ENCODE data around the gene NOP14. TPM values are rescaled to one million over a fixed set of nuclear protein-coding genes. Genes with fewer than 3 reads are reported as not detected.
"Not testable (repeated sequence)": the region's sequence is repeated elsewhere in the genome, so short reads cannot be mapped to it uniquely, and the experiment has no call there.

NOP14 gene
- total and polyA plus RNA-seq, 3 donors from 2014 or later: 15.0 to 25.4 (median 17.4) TPM

DNA sequence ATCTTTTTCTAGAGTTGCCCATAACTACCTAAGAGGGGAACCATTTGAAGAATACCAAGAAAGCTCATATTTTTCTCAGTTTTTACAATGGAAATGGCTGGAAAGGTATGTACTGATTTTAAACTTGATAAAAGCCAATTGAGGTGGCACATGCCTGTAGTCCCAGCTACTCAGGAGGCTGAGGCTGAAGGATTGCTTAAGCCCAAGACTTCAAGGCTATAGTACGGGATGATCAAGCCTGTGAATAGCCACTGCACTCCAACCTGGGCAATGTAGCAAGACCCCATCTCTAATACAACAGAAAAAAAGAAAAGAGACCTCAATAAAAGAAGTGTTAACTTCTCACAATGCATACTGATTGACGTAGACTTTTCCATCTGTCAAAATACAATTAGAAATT lies 44.5 kb upstream of the NOP14 start:
- Histone ChIP-seq H3K9me3 (no peaks in the 10 kb centered on the region), H3K4me1 (no peaks in the 10 kb centered on the region), H3K36me3 (ENCODE audit: low read depth, missing control alignments) (no peaks in the 10 kb centered on the region), H3K27me3 (no peaks in the 10 kb centered on the region), H3K4me3 (no peak overlapping the region), H3K27ac (no peak overlapping the region)
- 79 to 97% methylated on average over 2 of the region's 2 CpGs for WGBS, 2 donors
- intact Hi-C loops (cut with DNase I; ENCODE audit: low total_unique reads): no loop called here
- DNase-seq: no peak
- TF ChIP-seq, protein P1, sequence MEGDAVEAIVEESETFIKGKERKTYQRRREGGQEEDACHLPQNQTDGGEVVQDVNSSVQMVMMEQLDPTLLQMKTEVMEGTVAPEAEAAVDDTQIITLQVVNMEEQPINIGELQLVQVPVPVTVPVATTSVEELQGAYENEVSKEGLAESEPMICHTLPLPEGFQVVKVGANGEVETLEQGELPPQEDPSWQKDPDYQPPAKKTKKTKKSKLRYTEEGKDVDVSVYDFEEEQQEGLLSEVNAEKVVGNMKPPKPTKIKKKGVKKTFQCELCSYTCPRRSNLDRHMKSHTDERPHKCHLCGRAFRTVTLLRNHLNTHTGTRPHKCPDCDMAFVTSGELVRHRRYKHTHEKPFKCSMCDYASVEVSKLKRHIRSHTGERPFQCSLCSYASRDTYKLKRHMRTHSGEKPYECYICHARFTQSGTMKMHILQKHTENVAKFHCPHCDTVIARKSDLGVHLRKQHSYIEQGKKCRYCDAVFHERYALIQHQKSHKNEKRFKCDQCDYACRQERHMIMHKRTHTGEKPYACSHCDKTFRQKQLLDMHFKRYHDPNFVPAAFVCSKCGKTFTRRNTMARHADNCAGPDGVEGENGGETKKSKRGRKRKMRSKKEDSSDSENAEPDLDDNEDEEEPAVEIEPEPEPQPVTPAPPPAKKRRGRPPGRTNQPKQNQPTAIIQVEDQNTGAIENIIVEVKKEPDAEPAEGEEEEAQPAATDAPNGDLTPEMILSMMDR (IDR thresholded peaks at IDR 0.05): no peak
- TF ChIP-seq POLR2A (IDR thresholded peaks at IDR 0.05): no peak

DNA sequence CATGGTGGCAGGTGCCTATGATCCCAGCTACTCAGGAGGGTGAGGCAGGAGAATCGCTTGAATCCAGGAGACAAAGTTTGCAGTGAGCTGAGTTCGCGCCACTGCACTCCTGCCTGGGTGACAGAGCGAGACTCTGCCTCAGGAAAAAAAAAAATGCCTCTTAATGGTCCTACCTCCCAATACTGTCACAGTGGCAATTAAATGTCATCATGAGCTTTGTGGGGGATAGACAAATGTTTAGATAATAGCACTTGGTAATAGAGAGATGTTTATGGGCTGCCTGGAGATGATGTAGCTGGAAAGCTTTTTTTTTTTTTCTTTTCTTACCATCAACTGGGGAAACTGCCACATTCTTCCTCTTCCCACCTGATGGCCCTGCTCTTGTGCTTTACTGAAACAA lies 33.2 kb upstream of the NOP14 start:
- no peak overlapping the region for H3K4me3 ChIP-seq
- H3K27ac ChIP-seq: peak overlapping the region in 1 of 2 donors; percentile 28
- intact Hi-C loops (cut with DNase I; ENCODE audit: low total_unique reads): no loop called here
- WGBS, 2 donors: 88 to 97% methylated on average over 4 of the region's 4 CpGs
- no peaks in the 10 kb centered on the region for H3K27me3 ChIP-seq
- TF ChIP-seq POLR2A (IDR thresholded peaks at IDR 0.05): no peak
- TF ChIP-seq, protein P1 (IDR thresholded peaks at IDR 0.05): no peak
- peaks cover 4% of the 10 kb centered on the region for H3K4me1 ChIP-seq
- DNase-seq: no peak
- H3K9me3 ChIP-seq: no peaks in the 10 kb centered on the region
- no peaks in the 10 kb centered on the region for H3K36me3 ChIP-seq (ENCODE audit: low read depth, missing control alignments)

DNA sequence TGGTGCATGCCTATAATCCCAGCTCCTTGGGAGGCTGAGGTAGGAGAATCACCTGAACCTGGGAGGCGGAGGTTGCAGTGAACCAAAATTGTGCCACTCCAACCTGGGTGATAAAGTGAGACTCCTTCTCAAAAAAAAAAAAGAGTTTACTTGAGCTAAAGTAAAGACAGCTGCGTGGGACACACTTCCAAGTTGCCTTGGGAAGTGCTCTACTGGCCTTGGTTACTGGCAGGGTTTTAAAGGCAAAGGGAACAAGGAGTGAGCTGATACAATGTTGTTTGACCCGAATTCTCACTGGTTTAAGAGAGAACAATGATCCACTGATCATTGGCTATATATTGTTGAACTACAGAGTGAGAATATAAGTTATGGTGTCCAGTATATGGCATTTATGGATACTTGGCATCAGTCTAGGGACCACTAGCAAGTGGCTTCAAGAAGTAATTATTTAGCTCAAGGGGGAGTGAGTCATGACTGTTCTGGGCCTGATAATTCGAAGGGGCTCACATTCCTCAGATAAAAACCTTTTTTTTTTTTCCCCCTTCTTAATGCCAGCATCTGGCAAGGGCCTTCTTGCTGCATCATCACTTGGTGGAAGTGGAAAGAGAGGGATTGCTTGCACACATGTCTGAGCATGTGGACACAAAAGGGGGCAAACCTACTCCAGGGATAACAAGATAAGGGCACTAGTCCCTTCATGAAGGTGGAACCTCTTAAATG lies 32.5 kb upstream of the NOP14 start:
- H3K27me3 ChIP-seq: no peaks in the 10 kb centered on the region
- 35 to 50% methylated on average over 4 of the region's 4 CpGs for WGBS, 2 donors
- TF ChIP-seq POLR2A (IDR thresholded peaks at IDR 0.05): no peak
- TF ChIP-seq, protein P1 (IDR thresholded peaks at IDR 0.05): no peak
- no peak overlapping the region for H3K4me3 ChIP-seq
- H3K36me3 ChIP-seq (ENCODE audit: low read depth, missing control alignments): no peaks in the 10 kb centered on the region
- peak overlapping the region in 1 of 2 donors; percentile 28 for H3K27ac ChIP-seq
- peaks cover 4% of the 10 kb centered on the region for H3K4me1 ChIP-seq
- H3K9me3 ChIP-seq: no peaks in the 10 kb centered on the region
- peak; percentile 69 for DNase-seq
- intact Hi-C loops (cut with DNase I; ENCODE audit: low total_unique reads): no loop called here

DNA sequence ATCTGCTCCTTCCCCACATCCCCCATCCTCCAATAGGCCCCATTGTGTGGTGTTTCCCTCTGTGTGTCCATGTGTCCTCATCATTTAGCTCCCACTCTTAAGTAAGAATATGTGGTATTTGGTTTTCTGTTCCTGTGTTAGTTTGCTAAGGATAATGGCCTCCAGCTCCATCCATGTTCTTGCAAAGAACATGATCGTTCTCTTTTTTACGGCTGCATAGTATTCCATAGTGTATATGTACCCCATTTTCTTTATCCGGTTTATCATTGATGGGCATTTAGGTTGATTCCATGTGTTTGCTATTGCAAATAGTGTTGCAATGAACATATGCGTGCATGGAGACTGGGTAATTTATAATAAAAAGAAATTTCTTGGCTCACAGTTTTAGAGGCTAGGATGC lies 31.7 kb upstream of the NOP14 start:
- H3K36me3 ChIP-seq (ENCODE audit: low read depth, missing control alignments): no peaks in the 10 kb centered on the region
- TF ChIP-seq, protein P1 (IDR thresholded peaks at IDR 0.05): no peak
- no peak for TF ChIP-seq POLR2A (IDR thresholded peaks at IDR 0.05)
- H3K27me3 ChIP-seq: no peaks in the 10 kb centered on the region
- no peak overlapping the region for H3K27ac ChIP-seq
- DNase-seq: no peak
- 96 to 97% methylated on average over 4 of the region's 4 CpGs for WGBS, 2 donors
- no peaks in the 10 kb centered on the region for H3K9me3 ChIP-seq
- no peak overlapping the region for H3K4me3 ChIP-seq
- peaks cover 4% of the 10 kb centered on the region for H3K4me1 ChIP-seq
- intact Hi-C loops (cut with DNase I; ENCODE audit: low total_unique reads): no loop called here

DNA sequence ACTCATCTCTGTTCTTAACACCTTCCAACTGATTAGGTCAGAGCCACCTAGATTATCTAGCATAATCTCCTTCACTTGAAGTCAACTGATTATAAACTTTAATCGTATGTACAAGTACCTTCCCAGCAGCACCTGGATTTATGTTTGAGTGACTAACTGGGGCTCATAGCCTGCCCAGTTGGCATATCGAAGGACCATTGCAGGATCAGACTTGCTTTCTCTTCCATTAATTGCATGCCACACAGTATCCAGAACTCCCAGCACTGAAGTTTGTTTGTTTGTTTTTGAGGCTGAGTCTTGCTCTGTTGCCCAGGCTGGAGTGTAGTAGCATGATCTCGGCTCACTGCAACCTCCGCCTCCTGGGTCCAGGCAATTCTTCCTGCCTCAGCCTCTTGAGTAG lies 28.0 kb upstream of the NOP14 start:
- Histone ChIP-seq H3K4me3 (no peak overlapping the region), H3K36me3 (ENCODE audit: low read depth, missing control alignments) (no peaks in the 10 kb centered on the region), H3K27me3 (no peaks in the 10 kb centered on the region), H3K4me1 (peaks cover 4% of the 10 kb centered on the region), H3K9me3 (no peaks in the 10 kb centered on the region), H3K27ac (no peak overlapping the region)
- intact Hi-C loops (cut with DNase I; ENCODE audit: low total_unique reads): no loop called here
- TF ChIP-seq POLR2A (IDR thresholded peaks at IDR 0.05): no peak
- TF ChIP-seq, protein P1 (IDR thresholded peaks at IDR 0.05): no peak
- 84 to 92% methylated on average over 2 to 4 of the region's 4 CpGs for WGBS, 2 donors
- DNase-seq: no peak

DNA sequence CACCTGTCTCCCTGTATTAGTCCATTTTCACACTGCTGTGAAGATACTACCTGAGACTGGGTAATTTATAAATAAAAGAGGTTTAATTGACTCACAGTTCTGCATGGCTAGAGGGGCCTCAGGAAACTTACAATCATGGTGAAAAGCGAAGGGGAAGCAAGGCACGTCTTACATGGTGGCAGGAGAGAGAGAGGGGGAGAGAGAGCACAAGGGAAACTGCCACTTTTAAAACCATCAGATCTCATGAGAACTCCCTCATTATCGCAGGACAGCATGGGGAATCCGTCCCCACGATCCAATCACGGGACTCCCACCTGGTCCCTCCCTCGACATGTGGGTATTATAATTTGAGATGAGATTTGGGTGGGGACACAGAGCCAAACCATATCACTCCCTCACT lies 20.5 kb upstream of the NOP14 start:
- 85 to 94% methylated on average over 7 of the region's 7 CpGs for WGBS, 2 donors
- H3K27me3 ChIP-seq; H3K27ac ChIP-seq; H3K9me3 ChIP-seq; H3K4me1 ChIP-seq; intact Hi-C loops (cut with DNase I; ENCODE audit: low total_unique reads); H3K4me3 ChIP-seq; H3K36me3 ChIP-seq (ENCODE audit: low read depth, missing control alignments); DNase-seq: not testable (repeated sequence)

Measured in testis (tissue), 3 donors.